A549 (cell line): ENCODE data around the gene DIP2A. TPM values are rescaled to one million over a fixed set of nuclear protein-coding genes. Genes with fewer than 3 reads are reported as not detected.

Experiments used
- ATAC-seq, 2 experiments: fragments of 200-7000 bp in 1 of 2; fragments of >200 bp in 1 of 2; cut with Nextera tagmentation in 1 of 2; cut with Tn5 transposase in 1 of 2; 3 replicates each; pipeline versions ENCODE4 v1.8.0 to v1.9.1; 2018 to 2020; ENCODE audit warnings: mild to moderate bottlenecking in 1 of 2, moderate library complexity in 1 of 2
- CTCF ChIA-PET: fragments of 300-600 bp; sonication (Branson Sonifier 250); formaldehyde crosslinking; extraction: SDS; loops from one replicate; lab custom pipeline; 2021; ENCODE audit warnings: antibody characterized with exemption, inconsistent platforms; lab: Yijun Ruan, JAX
- POLR2A ChIA-PET: fragments of 350-600 bp; formaldehyde crosslinking; extraction: SDS; loops from one replicate; lab custom pipeline; 2021; ENCODE audit warnings: antibody characterized with exemption, inconsistent platforms; lab: Yijun Ruan, JAX
- DNase-seq, 2 experiments: peaks; one replicate each; pipeline versions ENCODE4 v3.0.0 to v3.0.0-alpha.2; 2011 to 2016; ENCODE audit warnings: low read depth in 1 of 2, low spot score in 1 of 2
- FAIRE-seq: peaks from 2 replicates; lab custom pipeline; 2011; peaks lifted over from hg19 to GRCh38; lab: Jason Lieb, UNC
- H3K27ac ChIP-seq, 2 experiments: fragments of >200 bp; sonication (Bioruptor Twin); formaldehyde crosslinking; 3 replicates each; pipeline ENCODE4 v1.5.1; 2016 to 2017
- H3K4me1 ChIP-seq: fragments of >200 bp; sonication (Bioruptor Twin); formaldehyde crosslinking; 3 replicates; pipeline ENCODE4 v1.6.1; 2016
- H3K4me2 ChIP-seq: fragments of >200 bp; sonication (Bioruptor Twin); formaldehyde crosslinking; 3 replicates; pipeline ENCODE4 v1.6.1; 2016
- H3K4me3 ChIP-seq: fragments of >200 bp; sonication (Bioruptor Twin); formaldehyde crosslinking; 3 replicates; pipeline ENCODE4 v1.5.1; 2016
- H3K9me3 ChIP-seq: fragments of >200 bp; sonication (Bioruptor Twin); formaldehyde crosslinking; 3 replicates; pipeline ENCODE4 v1.6.1; 2016
- BCL3 ChIP-seq: fragments of >200 bp; sonication (Bioruptor Twin); formaldehyde crosslinking; IDR thresholded peaks from 3 replicates; pipeline ENCODE4 v1.6.1; 2016
- CBX8 ChIP-seq: fragments of 200-600 bp; sonication (generic); IDR thresholded peaks from 2 replicates; pipeline ENCODE4 v1.6.1; 2016
- CEBPB ChIP-seq, 2 experiments: fragments of >200 bp in 1 of 2; sonication (Bioruptor Twin) in 1 of 2; formaldehyde crosslinking in 1 of 2; IDR thresholded peaks; 2 replicates each; pipeline ENCODE4 v1.6.1; 2012 to 2016
- CHD2 ChIP-seq: fragments of 150-350 bp; IDR thresholded peaks from 2 replicates; pipeline ENCODE4 v1.6.1; 2014; ENCODE audit warnings: low read length; ENCODE audit not compliant: partially characterized antibody
- CTCF ChIP-seq: fragments of >200 bp; sonication (Bioruptor Twin); formaldehyde crosslinking; IDR thresholded peaks from 3 replicates; pipeline ENCODE4 v1.5.1; 2016
- EHF ChIP-seq: fragments of 250-450 bp; sonication (Bioruptor Pico); IDR thresholded peaks from 2 replicates; pipeline ENCODE4 v1.5.0; 2020; ENCODE audit warnings: mild to moderate bottlenecking
- EHMT2 ChIP-seq: fragments of 200-600 bp; sonication (generic); IDR thresholded peaks from 2 replicates; pipeline ENCODE4 v1.6.1; 2016; ENCODE audit warnings: antibody characterized with exemption, low read depth, mild to moderate bottlenecking, moderate library complexity
- ESRRA ChIP-seq: fragments of 150-350 bp; IDR thresholded peaks from 2 replicates; pipeline ENCODE4 v1.6.1; 2014; ENCODE audit warnings: mild to moderate bottlenecking, low read length, borderline replicate concordance
- FOSB ChIP-seq: fragments of 250-450 bp; sonication (Bioruptor Pico); IDR thresholded peaks from 2 replicates; pipeline ENCODE4 v1.5.0; 2020; ENCODE audit warnings: mild to moderate bottlenecking, moderate library complexity
- FOSL2 ChIP-seq, 2 experiments: fragments of 450-650 bp in 1 of 2; fragments of >200 bp in 1 of 2; sonication (Bioruptor Twin) in 1 of 2; formaldehyde crosslinking; IDR thresholded peaks; 2 replicates each; pipeline versions ENCODE4 v1.5.0 to v1.6.1; 2016 to 2020; ENCODE audit warnings: mild to moderate bottlenecking in 1 of 2, moderate library complexity in 1 of 2
- HDAC2 ChIP-seq: fragments of 200-600 bp; sonication (generic); IDR thresholded peaks from 2 replicates; pipeline ENCODE4 v1.6.1; 2016
- HMGXB4 ChIP-seq: fragments of 250-450 bp; sonication (Bioruptor Pico); IDR thresholded peaks from 2 replicates; pipeline ENCODE4 v1.5.0; 2021; ENCODE audit warnings: mild to moderate bottlenecking, moderate library complexity, borderline replicate concordance
- HOXA7 ChIP-seq: fragments of 250-450 bp; sonication (Bioruptor Pico); IDR thresholded peaks from 2 replicates; pipeline ENCODE4 v1.5.0; 2020; ENCODE audit warnings: mild to moderate bottlenecking, moderate library complexity
- HOXB13 ChIP-seq: fragments of 250-450 bp; sonication (Bioruptor Pico); IDR thresholded peaks from 2 replicates; pipeline ENCODE4 v1.5.0; 2020; ENCODE audit warnings: low read depth, mild to moderate bottlenecking, moderate library complexity
- JUN ChIP-seq, 2 experiments: fragments of >200 bp; sonication (Bioruptor Twin); formaldehyde crosslinking; IDR thresholded peaks; 2 replicates in 1 of 2; 3 replicates in 1 of 2; pipeline ENCODE4 v1.6.1; 2016 to 2017
- KDM1A ChIP-seq: fragments of 200-600 bp; sonication (generic); IDR thresholded peaks from 2 replicates; pipeline ENCODE4 v1.6.1; 2016; ENCODE audit warnings: low read depth, mild to moderate bottlenecking
- MAFK ChIP-seq: fragments of 450-650 bp; IDR thresholded peaks from 2 replicates; pipeline ENCODE4 v1.6.1; 2014; ENCODE audit not compliant: partially characterized antibody
- MAZ ChIP-seq: fragments of 150-350 bp; IDR thresholded peaks from 2 replicates; pipeline ENCODE4 v1.6.1; 2014; ENCODE audit warnings: antibody characterized with exemption, low read depth, low read length, borderline replicate concordance
- NFE2L2 ChIP-seq: fragments of 150-350 bp; conservative IDR thresholded peaks from 2 replicates; pipeline ENCODE4 v1.6.1; 2014; ENCODE audit warnings: low read length
- NR3C1 ChIP-seq: fragments of >200 bp; sonication (Bioruptor Twin); formaldehyde crosslinking; IDR thresholded peaks from 3 replicates; pipeline ENCODE4 v1.6.1; 2017
- PBX3 ChIP-seq: IDR thresholded peaks from 2 replicates; pipeline ENCODE4 v1.6.1; 2012
- PHF8 ChIP-seq: fragments of 200-600 bp; sonication (generic); IDR thresholded peaks from 2 replicates; pipeline ENCODE4 v1.6.1; 2016; ENCODE audit warnings: low read depth, mild to moderate bottlenecking, antibody characterized with exemption, moderate library complexity, borderline replicate concordance
- ZC3H11A ChIP-seq: fragments of 450-650 bp; IDR thresholded peaks from 2 replicates; pipeline ENCODE4 v1.6.1; 2014; ENCODE audit warnings: antibody characterized with exemption, mild to moderate bottlenecking
- ZNF302 ChIP-seq: fragments of 250-450 bp; sonication (Bioruptor Pico); IDR thresholded peaks from 2 replicates; pipeline ENCODE4 v1.9.0; 2021; ENCODE audit warnings: inconsistent platforms, mild to moderate bottlenecking, moderate library complexity
- WGBS: methylation state at CpG from one replicate; pipeline ENCODE4 v1.1.6; 2017; ENCODE audit errors: missing lambda C conversion rate; 5-methylcytosine and 5-hydroxymethylcytosine counted together
- polyA plus RNA-seq, 4 experiments: library from polyadenylated mRNA; depleted of rRNA in 3 of 4; stranded (reverse); fragments of >200 nt; fragmentation: RNase III in 1 of 4; extraction: RNeasy Plus Mini Kit Qiagen cat#74134 plus additional on column Dnase treatment in 1 of 4; gene quantifications; 2 replicates in 3 of 4; 3 replicates in 1 of 4; pipeline ENCODE4 v1.2.3, GENCODE V29; 2011 to 2017
- TF ChIP-seq, protein P1 (sequence below): fragments of 250-450 bp; sonication (Bioruptor Pico); IDR thresholded peaks from 2 replicates; pipeline ENCODE4 v1.5.0; 2020; ENCODE audit warnings: low read depth, mild to moderate bottlenecking, moderate library complexity
- TF ChIP-seq, protein P2 (sequence below): IDR thresholded peaks from 2 replicates; pipeline ENCODE4 v1.6.1; 2012
- TF ChIP-seq, protein P3 (sequence below): fragments of 200-600 bp; sonication (generic); IDR thresholded peaks from 2 replicates; pipeline ENCODE4 v1.6.1; 2016; ENCODE audit warnings: antibody characterized with exemption, mild to moderate bottlenecking, moderate library complexity

The DIP2A gene
- polyA plus RNA-seq, 2 of the 4 experiments (the other 2 are of a cell fraction) = 13.3 to 18.4 TPM

- WGBS = 90% methylated on average over 11 of the region's 23 CpGs
Observed at GRCh38 chr21:46425571-46425970, 33.1 kb upstream of the DIP2A start.

DNA sequence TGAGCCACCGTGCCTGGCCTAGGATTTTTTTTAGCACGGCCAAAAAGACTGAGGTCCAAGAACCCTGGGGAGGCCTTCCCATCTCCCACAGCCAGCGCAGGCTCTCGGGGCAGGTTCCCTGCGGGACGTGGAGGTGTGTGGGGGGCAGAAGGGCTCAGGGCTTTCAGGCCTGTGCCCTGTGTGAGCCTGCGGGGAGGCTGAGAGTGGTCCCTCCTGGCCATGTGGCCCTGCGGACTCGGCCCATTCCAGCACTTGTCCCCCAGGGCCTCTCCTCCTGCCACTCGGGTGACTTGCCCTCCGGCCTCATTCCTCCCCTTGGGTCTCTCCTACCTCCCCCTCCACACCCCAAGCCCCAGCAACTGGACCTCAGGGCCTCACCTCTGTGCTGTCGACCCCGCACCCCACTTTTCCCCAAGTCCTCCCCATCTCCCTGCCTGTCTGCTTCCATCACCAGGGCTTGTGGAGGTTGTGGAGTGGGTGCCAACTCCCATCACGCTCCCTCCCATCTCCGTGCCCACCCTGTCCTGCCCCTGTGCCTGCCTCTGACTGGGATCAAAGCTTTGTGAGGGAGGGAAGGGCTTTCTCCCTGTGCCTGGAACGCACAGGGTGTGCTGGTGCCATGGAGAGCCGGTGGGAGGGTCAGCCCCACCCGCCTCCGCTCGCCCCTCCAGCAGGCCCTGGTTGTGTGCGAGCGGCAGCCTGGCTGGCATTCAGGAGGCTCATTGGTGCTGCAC, 32.2 kb upstream of the DIP2A start:
- Histone ChIP-seq H3K4me2 (no peak overlapping the region), H3K9me3 (no peaks in the 10 kb centered on the region), H3K4me1 (no peaks in the 10 kb centered on the region), H3K27ac (no peak overlapping the region), H3K4me3 (no peak overlapping the region)
- ChIA-PET CTCF (no interaction called here), POLR2A (no interaction called here)
- 96% methylated on average over 13 of the region's 22 CpGs for WGBS
- DNase-seq (no peak), FAIRE-seq (no peak), ATAC-seq (no peak)
- TF ChIP-seq KDM1A (no peak), CTCF (no peak), HMGXB4 (CRISPR knock-in tag) (no peak), HDAC2 (no peak), HOXA7 (CRISPR knock-in tag) (no peak), MAZ (no peak), ZC3H11A (no peak), CBX8 (no peak), NFE2L2 (no peak), ESRRA (no peak), HOXB13 (CRISPR knock-in tag) (no peak), EHMT2 (no peak), CHD2 (no peak)
- TF ChIP-seq, protein P1, sequence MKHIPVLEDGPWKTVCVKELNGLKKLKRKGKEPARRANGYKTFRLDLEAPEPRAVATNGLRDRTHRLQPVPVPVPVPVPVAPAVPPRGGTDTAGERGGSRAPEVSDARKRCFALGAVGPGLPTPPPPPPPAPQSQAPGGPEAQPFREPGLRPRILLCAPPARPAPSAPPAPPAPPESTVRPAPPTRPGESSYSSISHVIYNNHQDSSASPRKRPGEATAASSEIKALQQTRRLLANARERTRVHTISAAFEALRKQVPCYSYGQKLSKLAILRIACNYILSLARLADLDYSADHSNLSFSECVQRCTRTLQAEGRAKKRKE = no peak
- TF ChIP-seq, protein P2, sequence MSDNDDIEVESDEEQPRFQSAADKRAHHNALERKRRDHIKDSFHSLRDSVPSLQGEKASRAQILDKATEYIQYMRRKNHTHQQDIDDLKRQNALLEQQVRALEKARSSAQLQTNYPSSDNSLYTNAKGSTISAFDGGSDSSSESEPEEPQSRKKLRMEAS = no peak
- TF ChIP-seq, protein P3, sequence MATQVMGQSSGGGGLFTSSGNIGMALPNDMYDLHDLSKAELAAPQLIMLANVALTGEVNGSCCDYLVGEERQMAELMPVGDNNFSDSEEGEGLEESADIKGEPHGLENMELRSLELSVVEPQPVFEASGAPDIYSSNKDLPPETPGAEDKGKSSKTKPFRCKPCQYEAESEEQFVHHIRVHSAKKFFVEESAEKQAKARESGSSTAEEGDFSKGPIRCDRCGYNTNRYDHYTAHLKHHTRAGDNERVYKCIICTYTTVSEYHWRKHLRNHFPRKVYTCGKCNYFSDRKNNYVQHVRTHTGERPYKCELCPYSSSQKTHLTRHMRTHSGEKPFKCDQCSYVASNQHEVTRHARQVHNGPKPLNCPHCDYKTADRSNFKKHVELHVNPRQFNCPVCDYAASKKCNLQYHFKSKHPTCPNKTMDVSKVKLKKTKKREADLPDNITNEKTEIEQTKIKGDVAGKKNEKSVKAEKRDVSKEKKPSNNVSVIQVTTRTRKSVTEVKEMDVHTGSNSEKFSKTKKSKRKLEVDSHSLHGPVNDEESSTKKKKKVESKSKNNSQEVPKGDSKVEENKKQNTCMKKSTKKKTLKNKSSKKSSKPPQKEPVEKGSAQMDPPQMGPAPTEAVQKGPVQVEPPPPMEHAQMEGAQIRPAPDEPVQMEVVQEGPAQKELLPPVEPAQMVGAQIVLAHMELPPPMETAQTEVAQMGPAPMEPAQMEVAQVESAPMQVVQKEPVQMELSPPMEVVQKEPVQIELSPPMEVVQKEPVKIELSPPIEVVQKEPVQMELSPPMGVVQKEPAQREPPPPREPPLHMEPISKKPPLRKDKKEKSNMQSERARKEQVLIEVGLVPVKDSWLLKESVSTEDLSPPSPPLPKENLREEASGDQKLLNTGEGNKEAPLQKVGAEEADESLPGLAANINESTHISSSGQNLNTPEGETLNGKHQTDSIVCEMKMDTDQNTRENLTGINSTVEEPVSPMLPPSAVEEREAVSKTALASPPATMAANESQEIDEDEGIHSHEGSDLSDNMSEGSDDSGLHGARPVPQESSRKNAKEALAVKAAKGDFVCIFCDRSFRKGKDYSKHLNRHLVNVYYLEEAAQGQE = no peak

More at GRCh38 chr21:46425571-46425970, 33.1 kb upstream of the DIP2A start:
- ATAC-seq = no peak
- H3K9me3 ChIP-seq = no peaks in the 10 kb centered on the region
- no peak overlapping the region for H3K4me2 ChIP-seq
- no peak overlapping the region for H3K4me3 ChIP-seq
- TF ChIP-seq PBX3 (no peak), ZNF302 (CRISPR knock-in tag) (no peak), FOSL2 (IDR thresholded peaks at IDR 0.05) (no peak), FOSL2 (CRISPR knock-in tag; IDR thresholded peaks at IDR 0.05) (no peak), PHF8 (no peak), HDAC2 (no peak), EHF (CRISPR knock-in tag) (no peak), CEBPB (IDR thresholded peaks at IDR 0.05) (no peak), JUN (IDR thresholded peaks at IDR 0.05) (no peak), BCL3 (no peak), ESRRA (no peak), MAFK (no peak), FOSB (CRISPR knock-in tag) (no peak), NR3C1 (no peak)
- TF ChIP-seq, all 56 proteins: peak for 0
- H3K4me1 ChIP-seq = no peaks in the 10 kb centered on the region
- no peak overlapping the region for H3K27ac ChIP-seq
- ChIA-PET POLR2A (no interaction called here), CTCF (interaction anchor here (0.6 kb wide), 1 partner anchor 45 kb away, joined by 3 read pairs; no protein-coding TSS in a partner anchor)
- FAIRE-seq = no peak
- DNase-seq = no peak
